HepG2 (cell line): ENCODE data around the gene ABCB6. TPM values are rescaled to one million over a fixed set of nuclear protein-coding genes. Genes with fewer than 3 reads are reported as not detected.

ENCODE experiments used
- ARID2 ChIP-seq: sonication (generic); formaldehyde crosslinking; IDR thresholded peaks from 2 replicates; pipeline ENCODE4 v1.8.1; 2022; ENCODE audit warnings: mild to moderate bottlenecking, missing genetic modification reagents, borderline replicate concordance
- BHLHE40 ChIP-seq: IDR thresholded peaks from 2 replicates; pipeline ENCODE4 v1.6.1; 2011; ENCODE audit warnings: low read length, improper control_type of control experiment
- DNMT1 ChIP-seq: sonication (generic); formaldehyde crosslinking; IDR thresholded peaks from 2 replicates; pipeline ENCODE4 v1.5.1; 2020; ENCODE audit warnings: mild to moderate bottlenecking, missing genetic modification reagents
- E2F2 ChIP-seq: sonication (generic); formaldehyde crosslinking; IDR thresholded peaks from 2 replicates; pipeline ENCODE4 v1.4.0; 2020; ENCODE audit warnings: missing genetic modification reagents, borderline replicate concordance
- EHMT2 ChIP-seq: fragments of 200-600 bp; sonication (generic); IDR thresholded peaks from 2 replicates; pipeline ENCODE4 v1.7.0; 2017; ENCODE audit warnings: antibody characterized with exemption, low read depth, low read length, borderline replicate concordance
- GTF2F1 ChIP-seq: fragments of 150-350 bp; IDR thresholded peaks from 2 replicates; pipeline ENCODE4 v1.6.1; 2014; ENCODE audit warnings: low read length
- JUND ChIP-seq: sonication (generic); formaldehyde crosslinking; IDR thresholded peaks from 2 replicates; pipeline ENCODE4 v1.8.0; 2022; ENCODE audit warnings: mild to moderate bottlenecking, missing genetic modification reagents
- KDM1A ChIP-seq: IDR thresholded peaks from 2 replicates; pipeline ENCODE4 v1.6.1; 2016; ENCODE audit warnings: missing compliant biosample characterization
- KLF9 ChIP-seq: IDR thresholded peaks from 2 replicates; pipeline ENCODE4 v1.6.1; 2016; ENCODE audit warnings: low read depth
- NBN ChIP-seq: fragments of 450-650 bp; conservative IDR thresholded peaks from 2 replicates; pipeline ENCODE4 v1.6.1; 2017
- NCOA5 ChIP-seq: sonication (generic); formaldehyde crosslinking; IDR thresholded peaks from 2 replicates; pipeline ENCODE4 v1.4.0; 2020; ENCODE audit warnings: missing genetic modification reagents
- PLSCR1 ChIP-seq: sonication (generic); formaldehyde crosslinking; IDR thresholded peaks from 2 replicates; pipeline ENCODE4 v1.5.0; 2020; ENCODE audit warnings: missing genetic modification reagents, mild to moderate bottlenecking, borderline replicate concordance
- POGZ ChIP-seq: sonication (generic); formaldehyde crosslinking; IDR thresholded peaks from 2 replicates; pipeline ENCODE4 v1.4.0; 2020; ENCODE audit warnings: mild to moderate bottlenecking, missing genetic modification reagents
- SOX13 ChIP-seq, 3 experiments: fragments of 450-650 bp in 1 of 3; sonication (generic) in 1 of 3; formaldehyde crosslinking in 1 of 3; IDR thresholded peaks in 2 of 3; conservative IDR thresholded peaks in 1 of 3; 2 replicates each; pipeline versions ENCODE4 v1.5.0 to v1.6.1; 2016 to 2020; ENCODE audit warnings: antibody characterized with exemption in 1 of 3, mild to moderate bottlenecking in 1 of 3, missing compliant biosample characterization in 1 of 3, missing genetic modification reagents in 1 of 3, moderate library complexity in 1 of 3
- SRSF1 ChIP-seq: fragments of 200-400 bp; formaldehyde crosslinking; optimal IDR thresholded peaks from 2 replicates; pipeline ENCODE3; 2017; ENCODE audit warnings: mild to moderate bottlenecking, low read depth, low read length, moderate library complexity
- ZKSCAN1 ChIP-seq: fragments of 150-350 bp; IDR thresholded peaks from 2 replicates; pipeline ENCODE4 v1.6.1; 2014; ENCODE audit warnings: low read length
- ZNF644 ChIP-seq: IDR thresholded peaks from 2 replicates; pipeline ENCODE4 v1.6.1; 2016; ENCODE audit warnings: low read depth
- ZNF720 ChIP-seq: sonication (generic); formaldehyde crosslinking; IDR thresholded peaks from 2 replicates; pipeline ENCODE4 v1.4.0; 2020; ENCODE audit warnings: missing genetic modification reagents
- ZSCAN20 ChIP-seq: sonication (generic); formaldehyde crosslinking; IDR thresholded peaks from 2 replicates; pipeline ENCODE4 v1.4.0; 2020; ENCODE audit warnings: missing genetic modification reagents, mild to moderate bottlenecking, borderline replicate concordance
- polyA plus RNA-seq, 8 experiments: library from polyadenylated mRNA; depleted of rRNA in 3 of 8; stranded (reverse) in 7 of 8; unstranded in 1 of 8; fragments of >200 nt; fragmentation: Illumina TruSeq in 4 of 8; extraction: Trizol in 4 of 8; gene quantifications; 2 replicates each; pipeline versions ENCODE4 v1.2.1 to v1.2.3, GENCODE V29; 2011 to 2016; ENCODE audit warnings: low read depth in 4 of 8, missing spikeins in 1 of 8, mixed read lengths in 1 of 8; ENCODE audit not compliant: insufficient read depth in 1 of 8
- total RNA-seq, 5 experiments: library from RNA; depleted of rRNA; stranded (reverse); fragments of >200 nt; fragmentation: Illumina TruSeq; extraction: Trizol; gene quantifications; 2 replicates each; pipeline ENCODE4 v1.2.3, GENCODE V29; 2016; ENCODE audit warnings: low read depth in 1 of 5
- TF ChIP-seq, protein P1 (sequence below): sonication (generic); formaldehyde crosslinking; IDR thresholded peaks from 2 replicates; pipeline ENCODE4 v1.4.0; 2020; ENCODE audit warnings: missing genetic modification reagents
- TF ChIP-seq, protein P2 (sequence below): sonication (generic); formaldehyde crosslinking; IDR thresholded peaks from 2 replicates; pipeline ENCODE4 v1.8.0; 2022; ENCODE audit warnings: missing genetic modification reagents, mild to moderate bottlenecking, inconsistent platforms, borderline replicate concordance

The ABCB6 gene
- total and polyA plus RNA-seq, 2 of the 13 experiments (the other 11 are each of a cell fraction or from before 2014, with no cell fraction given), result 91.1 to 137 TPM

DNA sequence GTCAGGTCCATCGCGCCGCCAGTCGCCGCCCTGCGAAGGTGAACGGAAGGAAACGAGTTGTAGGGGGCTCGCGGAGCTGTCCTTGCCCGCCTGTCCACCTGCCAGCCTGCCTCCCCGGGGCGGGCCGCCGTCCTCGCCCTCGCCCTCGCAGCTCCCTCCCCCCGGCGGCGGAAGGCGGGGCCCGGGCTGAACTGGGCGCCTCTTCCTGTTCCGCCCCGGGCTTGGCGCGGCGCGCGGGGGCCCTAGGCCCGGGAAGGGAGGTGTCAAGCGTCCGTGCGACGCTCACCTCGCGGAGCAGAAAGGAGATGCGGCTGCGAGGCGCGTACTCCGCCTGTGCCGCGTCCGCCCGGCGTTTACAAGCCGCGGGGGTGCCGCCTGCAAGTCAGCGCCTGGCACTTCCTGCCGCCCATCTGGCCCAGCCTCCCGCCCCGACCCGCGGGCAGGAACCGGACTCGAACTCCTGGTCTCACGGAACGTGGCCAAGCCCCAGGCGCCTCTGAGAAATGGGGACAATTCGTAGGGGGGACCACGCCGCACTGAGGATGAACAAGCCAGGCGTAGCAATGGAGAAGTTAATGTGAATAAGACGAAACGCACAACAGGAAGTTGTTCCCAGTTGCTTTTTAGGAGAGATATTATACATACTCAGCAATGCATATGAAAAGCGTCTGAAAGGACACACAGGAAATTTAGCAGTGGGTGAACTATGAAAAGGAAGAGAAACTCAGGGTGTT is 41.8 kb downstream of the ABCB6 start, which contains the start of gene CNPPD1 (continued):
- TF ChIP-seq, protein P1, sequence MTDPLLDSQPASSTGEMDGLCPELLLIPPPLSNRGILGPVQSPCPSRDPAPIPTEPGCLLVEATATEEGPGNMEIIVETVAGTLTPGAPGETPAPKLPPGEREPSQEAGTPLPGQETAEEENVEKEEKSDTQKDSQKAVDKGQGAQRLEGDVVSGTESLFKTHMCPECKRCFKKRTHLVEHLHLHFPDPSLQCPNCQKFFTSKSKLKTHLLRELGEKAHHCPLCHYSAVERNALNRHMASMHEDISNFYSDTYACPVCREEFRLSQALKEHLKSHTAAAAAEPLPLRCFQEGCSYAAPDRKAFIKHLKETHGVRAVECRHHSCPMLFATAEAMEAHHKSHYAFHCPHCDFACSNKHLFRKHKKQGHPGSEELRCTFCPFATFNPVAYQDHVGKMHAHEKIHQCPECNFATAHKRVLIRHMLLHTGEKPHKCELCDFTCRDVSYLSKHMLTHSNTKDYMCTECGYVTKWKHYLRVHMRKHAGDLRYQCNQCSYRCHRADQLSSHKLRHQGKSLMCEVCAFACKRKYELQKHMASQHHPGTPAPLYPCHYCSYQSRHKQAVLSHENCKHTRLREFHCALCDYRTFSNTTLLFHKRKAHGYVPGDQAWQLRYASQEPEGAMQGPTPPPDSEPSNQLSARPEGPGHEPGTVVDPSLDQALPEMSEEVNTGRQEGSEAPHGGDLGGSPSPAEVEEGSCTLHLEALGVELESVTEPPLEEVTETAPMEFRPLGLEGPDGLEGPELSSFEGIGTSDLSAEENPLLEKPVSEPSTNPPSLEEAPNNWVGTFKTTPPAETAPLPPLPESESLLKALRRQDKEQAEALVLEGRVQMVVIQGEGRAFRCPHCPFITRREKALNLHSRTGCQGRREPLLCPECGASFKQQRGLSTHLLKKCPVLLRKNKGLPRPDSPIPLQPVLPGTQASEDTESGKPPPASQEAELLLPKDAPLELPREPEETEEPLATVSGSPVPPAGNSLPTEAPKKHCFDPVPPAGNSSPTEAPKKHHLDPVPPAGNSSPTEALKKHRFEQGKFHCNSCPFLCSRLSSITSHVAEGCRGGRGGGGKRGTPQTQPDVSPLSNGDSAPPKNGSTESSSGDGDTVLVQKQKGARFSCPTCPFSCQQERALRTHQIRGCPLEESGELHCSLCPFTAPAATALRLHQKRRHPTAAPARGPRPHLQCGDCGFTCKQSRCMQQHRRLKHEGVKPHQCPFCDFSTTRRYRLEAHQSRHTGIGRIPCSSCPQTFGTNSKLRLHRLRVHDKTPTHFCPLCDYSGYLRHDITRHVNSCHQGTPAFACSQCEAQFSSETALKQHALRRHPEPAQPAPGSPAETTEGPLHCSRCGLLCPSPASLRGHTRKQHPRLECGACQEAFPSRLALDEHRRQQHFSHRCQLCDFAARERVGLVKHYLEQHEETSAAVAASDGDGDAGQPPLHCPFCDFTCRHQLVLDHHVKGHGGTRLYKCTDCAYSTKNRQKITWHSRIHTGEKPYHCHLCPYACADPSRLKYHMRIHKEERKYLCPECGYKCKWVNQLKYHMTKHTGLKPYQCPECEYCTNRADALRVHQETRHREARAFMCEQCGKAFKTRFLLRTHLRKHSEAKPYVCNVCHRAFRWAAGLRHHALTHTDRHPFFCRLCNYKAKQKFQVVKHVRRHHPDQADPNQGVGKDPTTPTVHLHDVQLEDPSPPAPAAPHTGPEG (CRISPR knock-in tag), result peak; percentile 76
- TF ChIP-seq JUND, result peak; percentile 73
- peak; percentile 95; the same call in 1 of the 2 replicates for TF ChIP-seq E2F2 (CRISPR knock-in tag)
- TF ChIP-seq KDM1A, result peak; percentile 74; the same call in 1 of the 2 replicates
- no peak for TF ChIP-seq KLF9 (CRISPR knock-in tag)
- TF ChIP-seq SOX13 (IDR thresholded peaks at IDR 0.05), result no peak; the same call in 1 of the 2 replicates
- TF ChIP-seq SOX13 (CRISPR knock-in tag; conservative IDR thresholded peaks at IDR 0.05 in 1 of 2, IDR thresholded peaks at IDR 0.05 in 1 of 2), result peak in 1 of 2 experiments; percentile 74; a peak in 2 of 4 replicates
- no peak for TF ChIP-seq ZKSCAN1
- TF ChIP-seq POGZ (CRISPR knock-in tag), result peak; percentile 43; the same call in 1 of the 2 replicates
- TF ChIP-seq NBN, result no peak
- TF ChIP-seq ARID2 (CRISPR knock-in tag), result no peak
- peak; percentile 94 for TF ChIP-seq SRSF1
- no peak for TF ChIP-seq GTF2F1
- no peak for TF ChIP-seq ZNF644
- TF ChIP-seq PLSCR1 (CRISPR knock-in tag), result 0 out of 2 replicates have a peak, but pooled peaks have one; percentile 45
- TF ChIP-seq, protein P2, sequence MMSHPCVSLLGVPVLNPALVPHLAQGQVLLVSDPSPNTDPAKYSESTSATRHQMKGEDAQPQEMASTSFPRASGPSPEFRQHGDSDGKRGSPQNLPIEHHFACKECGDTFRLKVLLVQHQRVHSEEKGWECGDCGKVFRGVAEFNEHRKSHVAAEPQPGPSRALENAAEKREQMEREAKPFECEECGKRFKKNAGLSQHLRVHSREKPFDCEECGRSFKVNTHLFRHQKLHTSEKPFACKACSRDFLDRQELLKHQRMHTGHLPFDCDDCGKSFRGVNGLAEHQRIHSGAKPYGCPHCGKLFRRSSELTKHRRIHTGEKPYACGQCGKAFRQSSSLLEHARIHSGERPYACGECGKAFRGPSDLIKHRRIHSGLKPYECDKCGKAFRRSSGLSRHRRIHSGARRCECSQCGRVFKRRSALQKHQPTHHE (CRISPR knock-in tag), result peak; percentile 72; the same call in 1 of the 2 replicates
- TF ChIP-seq ZSCAN20 (CRISPR knock-in tag), result peak; percentile 96
- TF ChIP-seq DNMT1 (CRISPR knock-in tag), result peak; percentile 94
- TF ChIP-seq ZNF720 (CRISPR knock-in tag), result no peak
- peak; percentile 60; the same call in 1 of the 2 replicates for TF ChIP-seq BHLHE40
- TF ChIP-seq NCOA5 (CRISPR knock-in tag), result no peak
- TF ChIP-seq EHMT2, result no peak
